Aorta (tissue), 5 donors: ENCODE results near the gene EMC7. TPM values are rescaled to one million over a fixed set of nuclear protein-coding genes. Genes with fewer than 3 reads are reported as not detected.
"Not testable (repeated sequence)": the region's sequence is repeated elsewhere in the genome, so short reads cannot be mapped to it uniquely, and the experiment has no call there.

Source experiments
- ATAC-seq: fragments of 200-7000 bp; cut with Tn5 transposase; one replicate; pipeline ENCODE4 v1.9.1; 2022; ENCODE audit warnings: moderate library complexity; ENCODE audit not compliant: low FRiP score
- DNase-seq, 2 donors: peaks; one replicate each; pipeline ENCODE4 v3.0.0-alpha.2; 2020
- H3K27ac ChIP-seq, 2 donors: one replicate each; pipeline ENCODE4 v1.5.1; 2013; ENCODE audit warnings: low read length in 2 of 2, mild to moderate bottlenecking in 2 of 2, moderate library complexity in 2 of 2, control low read depth in 1 of 2, inconsistent platforms in 1 of 2, low read depth in 1 of 2
- H3K27me3 ChIP-seq, 2 donors: one replicate each; pipeline ENCODE4 v1.6.1; 2013; ENCODE audit warnings: control low read depth in 1 of 2, low read length in 1 of 2, mild to moderate bottlenecking in 1 of 2, moderate library complexity in 1 of 2; ENCODE audit not compliant: insufficient read depth in 2 of 2, control insufficient read depth in 1 of 2
- H3K36me3 ChIP-seq, 2 donors: one replicate each; pipeline ENCODE4 v1.6.1; 2013; ENCODE audit warnings: control low read depth in 1 of 2, low read length in 1 of 2, mild to moderate bottlenecking in 1 of 2; ENCODE audit not compliant: insufficient read depth in 2 of 2, control insufficient read depth in 1 of 2
- H3K4me1 ChIP-seq, 2 donors: one replicate each; pipeline ENCODE4 v1.6.1; 2013; ENCODE audit warnings: low read length in 2 of 2, control low read depth in 1 of 2, mild to moderate bottlenecking in 1 of 2, moderate library complexity in 1 of 2; ENCODE audit not compliant: insufficient read depth in 2 of 2, control insufficient read depth in 1 of 2
- H3K4me3 ChIP-seq, 2 donors: one replicate each; pipeline ENCODE4 v1.5.1; 2013; ENCODE audit warnings: low read length in 2 of 2, control low read depth in 1 of 2, mild to moderate bottlenecking in 1 of 2
- H3K9me3 ChIP-seq: one replicate; pipeline ENCODE4 v1.6.1; 2013; ENCODE audit warnings: mild to moderate bottlenecking, low read length; ENCODE audit not compliant: control insufficient read depth
- WGBS, 2 donors: extraction: QIAGEN DNeasy Blood & Tissue Kit; methylation state at CpG; one replicate each; pipeline ENCODE4 v1.1.7; 2013; 5-methylcytosine and 5-hydroxymethylcytosine counted together
- intact Hi-C, 2 donors: fragments of 100-400 bp; cut with DNase I; formaldehyde crosslinking; loops; one replicate each; pipeline versions ENCODE4 v1.14.2 to v1.15.0; 2022
- polyA plus RNA-seq, 2 donors: library from polyadenylated mRNA; stranded (reverse); fragments of 200-250 nt; gene quantifications; one replicate each; pipeline ENCODE4 v1.2.3, GENCODE V29; 2013
- total RNA-seq, 2 donors: library from RNA; stranded (reverse); fragmentation: NEBNext Ultra II Directional; extraction: Animal tissue kit (Norgen Biotek cat#: 25700); gene quantifications; one replicate each; pipeline ENCODE4 v1.2.1, GENCODE V29; 2021
- donor health status: healthy with polysubstance abuse.
- donor health status: Bipolar disorder and iron deficiency.
- donor health status: DM: no; HTN: no; CAD: no.
- donor health status: DM: no; HTN: no; CAD: no.
- donor health status: DM: yes; HTN: yes; CAD: no.

Gene EMC7
- total and polyA plus RNA-seq, 4 donors, result 53.5 to 91.5 (median 62.7) TPM

- Histone ChIP-seq H3K4me1 (no peaks in the 10 kb centered on the region), H3K9me3 (no peaks in the 10 kb centered on the region), H3K4me3 (no peak overlapping the region), H3K36me3 (no peaks in the 10 kb centered on the region), H3K27ac (no peak overlapping the region), H3K27me3 (no peaks in the 10 kb centered on the region)
- ATAC-seq (no peak), DNase-seq (no peak)
- 7 to 15% methylated on average over 6 of the region's 6 CpGs for WGBS, 2 donors
- intact Hi-C loops, result no loop called here
These were observed 21.1 kb upstream of the EMC7 start for GRCh38 chr15:34122771-34123183.

- ATAC-seq, intact Hi-C loops, H3K9me3 ChIP-seq, H3K27ac ChIP-seq, H3K4me1 ChIP-seq, H3K27me3 ChIP-seq, H3K4me3 ChIP-seq, DNase-seq, H3K36me3 ChIP-seq: not testable (repeated sequence)
- WGBS, 2 donors, result 82 to 86% methylated on average over 12 of the region's 12 CpGs
These were observed 20.1 kb upstream of the EMC7 start for GRCh38 chr15:34121786-34122185.

GRCh38 chr15:34120420-34120819, 18.8 kb upstream of the EMC7 start:
- H3K9me3 ChIP-seq, DNase-seq, H3K4me3 ChIP-seq, intact Hi-C loops, ATAC-seq, H3K36me3 ChIP-seq, H3K27ac ChIP-seq, H3K27me3 ChIP-seq, H3K4me1 ChIP-seq: not testable (repeated sequence)
- 52 to 58% methylated on average over 2 of the region's 2 CpGs for WGBS, 2 donors

- Histone ChIP-seq H3K36me3 (no peaks in the 10 kb centered on the region), H3K27ac (no peak overlapping the region), H3K9me3 (no peaks in the 10 kb centered on the region), H3K27me3 (no peaks in the 10 kb centered on the region), H3K4me1 (no peaks in the 10 kb centered on the region), H3K4me3 (no peak overlapping the region)
- no peak for DNase-seq
- WGBS, 2 donors, result 73 to 80% methylated on average over 4 of the region's 4 CpGs
- intact Hi-C loops, result no loop called here
- no peak for ATAC-seq
These were observed 17.6 kb upstream of the EMC7 start for GRCh38 chr15:34119291-34119690.

- Histone ChIP-seq H3K27me3 (no peaks in the 10 kb centered on the region), H3K36me3 (no peaks in the 10 kb centered on the region), H3K9me3 (no peaks in the 10 kb centered on the region), H3K4me1 (no peaks in the 10 kb centered on the region), H3K27ac (no peak overlapping the region), H3K4me3 (no peak overlapping the region)
- intact Hi-C loops, result no loop called here
- WGBS, 2 donors, result 54 to 56% methylated on average over 2 of the region's 2 CpGs
- DNase-seq, result no peak
- no peak for ATAC-seq
These were observed 15.0 kb upstream of the EMC7 start for GRCh38 chr15:34116620-34117019.

GRCh38 chr15:34114739-34115138, 13.1 kb upstream of the EMC7 start:
- intact Hi-C loops, result no loop called here
- WGBS, 2 donors, result 77 to 85% methylated on average over 3 of the region's 3 CpGs

GRCh38 chr15:34114215-34114614, 12.6 kb upstream of the EMC7 start:
- intact Hi-C loops, result no loop called here
- no peak for ATAC-seq
- no peaks in the 10 kb centered on the region for H3K36me3 ChIP-seq

More at GRCh38 chr15:34114739-34115138, 13.1 kb upstream of the EMC7 start:
- H3K9me3 ChIP-seq, result no peaks in the 10 kb centered on the region
- DNase-seq (no peak), ATAC-seq (no peak)
- no peaks in the 10 kb centered on the region for H3K4me1 ChIP-seq
- no peaks in the 10 kb centered on the region for H3K36me3 ChIP-seq
- H3K4me3 ChIP-seq, result no peak overlapping the region
- no peak overlapping the region for H3K27ac ChIP-seq
- no peaks in the 10 kb centered on the region for H3K27me3 ChIP-seq

GRCh38 chr15:34111488-34111887, 9.8 kb upstream of the EMC7 start:
- no peaks in the 10 kb centered on the region for H3K27me3 ChIP-seq
- WGBS, 2 donors, result 67 to 70% methylated on average over 6 of the region's 6 CpGs
- H3K4me1 ChIP-seq, result no peaks in the 10 kb centered on the region
- intact Hi-C loops, result no loop called here
- ATAC-seq (no peak), DNase-seq (no peak)
- H3K27ac ChIP-seq, result no peak overlapping the region
- H3K9me3 ChIP-seq, result no peaks in the 10 kb centered on the region
- H3K4me3 ChIP-seq, result no peak overlapping the region
- no peaks in the 10 kb centered on the region for H3K36me3 ChIP-seq

More at GRCh38 chr15:34114215-34114614, 12.6 kb upstream of the EMC7 start:
- Histone ChIP-seq H3K4me1 (no peaks in the 10 kb centered on the region), H3K9me3 (no peaks in the 10 kb centered on the region), H3K27ac (no peak overlapping the region), H3K27me3 (no peaks in the 10 kb centered on the region), H3K4me3 (no peak overlapping the region)
- WGBS, 2 donors, result 48 to 50% methylated on average over 2 of the region's 2 CpGs
- DNase-seq, result no peak

GRCh38 chr15:34109797-34110663, 8.4 kb upstream of the EMC7 start:
- 67 to 71% methylated on average over 5 of the region's 5 CpGs for WGBS, 2 donors
- ATAC-seq (no peak), DNase-seq (no peak)
- H3K36me3 ChIP-seq, result no peaks in the 10 kb centered on the region
- no peaks in the 10 kb centered on the region for H3K27me3 ChIP-seq
- H3K9me3 ChIP-seq, result no peaks in the 10 kb centered on the region
- no peaks in the 10 kb centered on the region for H3K4me1 ChIP-seq
- H3K4me3 ChIP-seq, result no peak overlapping the region
- intact Hi-C loops, result loop anchor here (10.0 kb wide), 1 partner anchor 255 kb away; the partner anchor contains the start of gene LPCAT4 (in 2 of the 2)
- H3K27ac ChIP-seq, result no peak overlapping the region
